ENCODE results near the gene NCOA5.

NCOA5 gene

GRCh38 chr20:46021361-46022359 is 68.1 kb downstream of the NCOA5 start:
- Histone ChIP-seq H3K9ac (ENCODE audit: insufficient read length, low read depth) (peak overlapping the region; percentile 74), H3K4me1 (ENCODE audit: insufficient read depth, insufficient read length) (no peaks in the 10 kb centered on the region), H3K4me3 (ENCODE audit: insufficient read length, low read depth) (peak overlapping the region; percentile 64)

DNA sequence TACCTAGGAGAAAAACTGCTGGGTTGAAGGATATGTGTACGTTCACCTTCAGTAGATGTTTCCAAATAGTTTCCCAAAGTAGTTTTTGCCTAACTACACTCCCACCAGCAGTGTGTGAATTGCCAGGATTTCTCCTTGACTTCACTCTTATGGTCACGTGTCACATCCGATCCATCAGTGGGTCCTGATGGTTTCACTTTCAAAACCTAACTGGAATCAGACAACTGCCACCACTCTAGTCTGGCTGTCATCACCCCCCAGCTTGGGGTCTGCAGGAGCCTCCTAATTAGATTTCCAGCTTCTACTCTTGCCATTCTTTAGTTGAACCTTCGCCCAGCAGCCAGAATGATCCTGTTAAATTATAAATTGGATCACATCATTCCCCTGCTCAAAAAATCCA is 69.2 kb downstream of the NCOA5 start:
- Histone ChIP-seq H3K4me3 (ENCODE audit: insufficient read length, low read depth) (no peak overlapping the region), H3K4me1 (ENCODE audit: insufficient read depth, insufficient read length) (no peaks in the 10 kb centered on the region), H3K9me3 (ENCODE audit: insufficient read depth, low read length) (peaks cover 4% of the 10 kb centered on the region; the same call in 1 of the 2 replicates), H3K27me3 (ENCODE audit: insufficient read depth, insufficient read length) (peaks cover 26% of the 10 kb centered on the region), H3K9ac (ENCODE audit: insufficient read length, low read depth) (no peak overlapping the region), H3K36me3 (ENCODE audit: insufficient read depth, insufficient read length, low read length) (peaks cover 6% of the 10 kb centered on the region)
- no peak for DNase-seq (ENCODE audit: low read depth, low spot score)
- TF ChIP-seq YY1 (IDR thresholded peaks at IDR 0.05; ENCODE audit: insufficient read depth, insufficient read length): no peak
- TF ChIP-seq ZNF274 (IDR thresholded peaks at IDR 0.05; ENCODE audit: low read depth, low read length): no peak
- TF ChIP-seq SUZ12 (IDR thresholded peaks at IDR 0.05; ENCODE audit: extremely low read depth, insufficient read depth, insufficient read length): no peak

More at GRCh38 chr20:46021361-46022359, 68.1 kb downstream of the NCOA5 start:
- H3K27me3 ChIP-seq (ENCODE audit: insufficient read depth, insufficient read length): peaks cover 37% of the 10 kb centered on the region
- peak; percentile 93 for DNase-seq (ENCODE audit: low read depth, low spot score)
- peaks cover 4% of the 10 kb centered on the region; the same call in 1 of the 2 replicates for H3K9me3 ChIP-seq (ENCODE audit: insufficient read depth, low read length)
- no peak for TF ChIP-seq ZNF274 (IDR thresholded peaks at IDR 0.05; ENCODE audit: low read depth, low read length)
- TF ChIP-seq YY1 (IDR thresholded peaks at IDR 0.05; ENCODE audit: insufficient read depth, insufficient read length): no peak
- no peak for TF ChIP-seq SUZ12 (IDR thresholded peaks at IDR 0.05; ENCODE audit: extremely low read depth, insufficient read depth, insufficient read length)
- H3K36me3 ChIP-seq (ENCODE audit: insufficient read depth, insufficient read length, low read length): peaks cover 6% of the 10 kb centered on the region

DNA sequence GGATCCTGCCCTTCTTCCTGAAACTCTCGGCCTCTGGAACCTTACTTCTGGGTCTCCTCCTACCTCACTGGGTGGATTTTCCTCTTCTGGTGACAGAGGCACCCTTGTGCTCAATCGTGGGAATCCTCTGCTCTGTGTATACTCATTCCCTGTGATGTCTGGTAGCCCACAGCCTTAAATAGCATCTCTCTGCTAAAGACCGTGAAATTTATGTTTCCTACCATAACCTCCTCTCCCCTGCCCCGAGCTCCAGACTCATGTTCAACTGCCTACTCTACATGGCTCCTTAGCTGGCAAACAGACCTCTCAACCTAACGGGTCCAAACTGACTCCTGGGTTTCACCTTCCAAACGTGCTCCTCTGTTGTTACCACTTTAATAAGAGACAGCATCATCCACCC is 71.2 kb downstream of the NCOA5 start:
- no peaks in the 10 kb centered on the region for H3K4me1 ChIP-seq (ENCODE audit: insufficient read depth, insufficient read length)
- H3K9ac ChIP-seq (ENCODE audit: insufficient read length, low read depth): no peak overlapping the region

GRCh38 chr20:46018112-46018511 is 71.7 kb downstream of the NCOA5 start:
- H3K9me3 ChIP-seq (ENCODE audit: insufficient read depth, low read length): peaks cover 4% of the 10 kb centered on the region; the same call in 1 of the 2 replicates
- H3K4me1 ChIP-seq (ENCODE audit: insufficient read depth, insufficient read length): no peaks in the 10 kb centered on the region
- H3K36me3 ChIP-seq (ENCODE audit: insufficient read depth, insufficient read length, low read length): peaks cover 6% of the 10 kb centered on the region
- DNase-seq (ENCODE audit: low read depth, low spot score): no peak
- TF ChIP-seq SUZ12 (IDR thresholded peaks at IDR 0.05; ENCODE audit: extremely low read depth, insufficient read depth, insufficient read length): no peak
- no peak for TF ChIP-seq ZNF274 (IDR thresholded peaks at IDR 0.05; ENCODE audit: low read depth, low read length)
- TF ChIP-seq YY1 (IDR thresholded peaks at IDR 0.05; ENCODE audit: insufficient read depth, insufficient read length): no peak
- H3K9ac ChIP-seq (ENCODE audit: insufficient read length, low read depth): no peak overlapping the region
- H3K4me3 ChIP-seq (ENCODE audit: insufficient read length, low read depth): no peak overlapping the region
- H3K27me3 ChIP-seq (ENCODE audit: insufficient read depth, insufficient read length): peaks cover 13% of the 10 kb centered on the region

More for the DNA sequence above, 71.2 kb downstream of the NCOA5 start:
- Histone ChIP-seq H3K9me3 (ENCODE audit: insufficient read depth, low read length) (peaks cover 4% of the 10 kb centered on the region; the same call in 1 of the 2 replicates), H3K36me3 (ENCODE audit: insufficient read depth, insufficient read length, low read length) (peaks cover 6% of the 10 kb centered on the region), H3K4me3 (ENCODE audit: insufficient read length, low read depth) (no peak overlapping the region), H3K27me3 (ENCODE audit: insufficient read depth, insufficient read length) (peaks cover 18% of the 10 kb centered on the region)
- DNase-seq (ENCODE audit: low read depth, low spot score): no peak
- TF ChIP-seq ZNF274 (IDR thresholded peaks at IDR 0.05; ENCODE audit: low read depth, low read length) (no peak), YY1 (IDR thresholded peaks at IDR 0.05; ENCODE audit: insufficient read depth, insufficient read length) (no peak), SUZ12 (IDR thresholded peaks at IDR 0.05; ENCODE audit: extremely low read depth, insufficient read depth, insufficient read length) (no peak)

- peaks cover 6% of the 10 kb centered on the region for H3K36me3 ChIP-seq (ENCODE audit: insufficient read depth, insufficient read length, low read length)
- no peak for DNase-seq (ENCODE audit: low read depth, low spot score)
- H3K4me3 ChIP-seq (ENCODE audit: insufficient read length, low read depth): no peak overlapping the region
Measured at GRCh38 chr20:46017272-46017671, 72.5 kb downstream of the NCOA5 start.

DNA sequence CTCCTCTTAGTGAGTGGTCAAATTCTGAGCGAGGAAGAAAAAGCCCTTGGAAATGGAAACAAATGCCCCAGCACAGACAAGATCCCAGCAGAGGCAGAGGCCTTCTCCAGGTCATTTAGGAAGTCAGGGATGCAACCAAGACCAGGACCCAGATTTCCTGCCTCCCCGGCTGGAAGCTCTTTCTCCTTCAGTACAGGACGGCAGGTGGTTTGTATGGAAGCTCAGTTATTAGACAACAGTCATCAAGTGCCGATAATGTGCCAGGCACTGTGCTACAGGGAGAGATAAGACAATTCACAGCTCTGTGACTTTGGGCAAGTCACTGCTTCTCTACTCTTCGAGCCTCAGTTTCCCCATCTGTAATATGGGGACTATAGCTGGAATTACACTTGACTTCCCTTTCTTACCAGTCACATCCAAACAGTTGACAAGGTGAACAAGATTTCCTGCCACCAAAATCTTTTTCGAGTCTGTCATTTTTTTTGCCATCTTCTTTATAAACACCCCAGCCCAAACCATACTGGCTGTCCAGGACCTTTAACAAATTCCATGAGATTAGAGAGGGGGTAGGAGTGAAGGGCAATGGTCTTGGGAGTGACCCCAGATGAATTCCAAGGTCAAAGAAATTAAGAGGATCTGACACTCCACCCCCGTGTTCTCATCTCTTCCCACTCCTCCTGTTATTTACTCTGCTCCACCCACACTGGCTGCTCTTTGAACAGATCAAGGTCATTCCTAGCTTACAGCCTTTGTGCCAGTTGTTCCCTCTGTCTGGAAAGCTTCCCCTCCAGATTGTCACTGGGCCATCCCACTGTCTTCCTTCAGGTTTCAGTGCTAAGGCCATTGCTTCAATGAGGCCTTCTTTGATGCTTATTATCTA is 75.0 kb downstream of the NCOA5 start:
- TF ChIP-seq SUZ12 (IDR thresholded peaks at IDR 0.05; ENCODE audit: extremely low read depth, insufficient read depth, insufficient read length): no peak
- no peak for TF ChIP-seq YY1 (IDR thresholded peaks at IDR 0.05; ENCODE audit: insufficient read depth, insufficient read length)
- no peak for TF ChIP-seq ZNF274 (IDR thresholded peaks at IDR 0.05; ENCODE audit: low read depth, low read length)

More at GRCh38 chr20:46017272-46017671, 72.5 kb downstream of the NCOA5 start:
- Histone ChIP-seq H3K27me3 (ENCODE audit: insufficient read depth, insufficient read length) (peaks cover 10% of the 10 kb centered on the region), H3K9ac (ENCODE audit: insufficient read length, low read depth) (no peak overlapping the region), H3K4me1 (ENCODE audit: insufficient read depth, insufficient read length) (no peaks in the 10 kb centered on the region), H3K9me3 (ENCODE audit: insufficient read depth, low read length) (peaks cover 4% of the 10 kb centered on the region; the same call in 1 of the 2 replicates)
- no peak for TF ChIP-seq ZNF274 (IDR thresholded peaks at IDR 0.05; ENCODE audit: low read depth, low read length)
- no peak for TF ChIP-seq SUZ12 (IDR thresholded peaks at IDR 0.05; ENCODE audit: extremely low read depth, insufficient read depth, insufficient read length)
- TF ChIP-seq YY1 (IDR thresholded peaks at IDR 0.05; ENCODE audit: insufficient read depth, insufficient read length): no peak

More for the DNA sequence above, 75.0 kb downstream of the NCOA5 start:
- no peak for DNase-seq (ENCODE audit: low read depth, low spot score)
- Histone ChIP-seq H3K9me3 (ENCODE audit: insufficient read depth, low read length) (peaks cover 19% of the 10 kb centered on the region; the same call in 1 of the 2 replicates), H3K4me1 (ENCODE audit: insufficient read depth, insufficient read length) (no peaks in the 10 kb centered on the region), H3K27me3 (ENCODE audit: insufficient read depth, insufficient read length) (peaks cover 10% of the 10 kb centered on the region), H3K36me3 (ENCODE audit: insufficient read depth, insufficient read length, low read length) (peaks cover 15% of the 10 kb centered on the region), H3K4me3 (ENCODE audit: insufficient read length, low read depth) (no peak overlapping the region), H3K9ac (ENCODE audit: insufficient read length, low read depth) (no peak overlapping the region)

Data from NT2/D1 (cell line).